DMS114 treated with DMSO at 0.1 percent for 48 hours (cell line): ENCODE results near the gene TGFA.

Experiments used
- DNase-seq: peaks from one replicate; lab custom pipeline; 2025; ENCODE audit not compliant: unreplicated experiment; lab: John Stamatoyannopoulos, UW

The TGFA gene

DNA sequence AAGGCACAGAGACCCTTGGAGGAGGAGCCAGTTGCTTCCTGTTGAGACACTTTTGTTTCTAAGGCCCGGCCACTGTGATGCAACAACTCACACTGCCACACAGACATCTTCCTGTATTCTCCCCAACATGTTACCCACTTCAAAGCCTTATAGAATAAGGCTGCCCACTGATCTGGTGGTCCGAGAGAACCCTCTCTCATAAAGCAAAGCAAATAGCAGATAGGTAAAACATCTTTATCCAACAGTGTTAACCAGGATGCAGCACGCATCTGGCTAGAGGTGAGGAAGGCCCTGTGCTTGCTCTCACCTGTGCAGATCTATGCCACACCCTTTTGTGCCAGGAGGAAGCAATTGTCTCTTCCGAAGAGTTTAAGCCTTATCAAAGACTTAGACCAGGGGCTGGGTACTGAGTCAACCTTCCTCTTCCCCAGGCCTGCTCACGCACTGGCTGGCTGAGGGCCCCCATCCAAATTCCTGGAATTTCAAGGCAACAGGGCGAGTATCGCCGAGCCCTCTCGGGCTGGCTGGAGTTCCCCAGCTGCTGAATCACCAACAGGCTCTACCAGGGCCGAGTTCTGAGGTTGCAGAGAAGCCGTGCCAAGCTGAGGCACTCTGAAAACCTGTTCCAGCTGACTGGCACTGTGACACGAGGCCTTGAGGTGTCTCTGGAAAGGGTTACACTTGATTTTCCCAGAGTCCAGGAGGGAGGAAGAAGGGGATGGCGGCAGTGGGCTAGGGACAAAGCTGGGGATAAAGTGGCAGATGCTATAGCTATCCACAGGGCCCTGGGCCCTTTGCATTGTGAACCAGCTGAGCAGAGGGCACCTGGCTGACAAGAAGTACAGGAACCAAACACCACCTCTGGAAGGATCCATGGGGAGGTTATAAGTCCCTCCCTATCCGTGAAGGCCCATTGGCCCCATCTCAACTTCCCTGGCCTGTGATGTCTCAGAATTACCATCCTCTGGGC is 29.3 kb downstream of the TGFA start:
- DNase-seq = no peak

- DNase-seq = no peak
Measured at GRCh38 chr2:70523672-70523995, 30.0 kb downstream of the TGFA start.

GRCh38 chr2:70522627-70523026 is 31.0 kb downstream of the TGFA start:
- no peak for DNase-seq

DNA sequence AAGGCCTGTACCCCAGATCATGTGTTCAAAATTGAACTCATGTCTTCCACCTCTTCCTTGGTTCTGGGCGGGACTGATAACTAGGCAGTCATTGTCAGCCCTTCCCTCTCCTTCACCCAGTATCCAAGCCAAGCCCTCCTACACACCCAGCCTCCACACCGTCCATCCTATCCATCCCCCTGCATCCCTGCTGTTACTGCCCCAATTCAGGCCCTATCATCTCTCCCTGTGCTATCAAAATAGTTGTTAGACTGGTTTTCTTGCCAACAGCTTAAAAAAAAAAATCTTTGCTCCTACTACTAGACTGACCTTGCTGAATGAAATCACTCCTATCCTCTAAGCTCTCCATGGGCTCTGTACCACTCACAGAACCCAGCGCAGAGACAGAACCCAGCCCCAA is 32.8 kb downstream of the TGFA start:
- no peak for DNase-seq

- DNase-seq = no peak
Measured at GRCh38 chr2:70519453-70519852, 34.2 kb downstream of the TGFA start.

DNA sequence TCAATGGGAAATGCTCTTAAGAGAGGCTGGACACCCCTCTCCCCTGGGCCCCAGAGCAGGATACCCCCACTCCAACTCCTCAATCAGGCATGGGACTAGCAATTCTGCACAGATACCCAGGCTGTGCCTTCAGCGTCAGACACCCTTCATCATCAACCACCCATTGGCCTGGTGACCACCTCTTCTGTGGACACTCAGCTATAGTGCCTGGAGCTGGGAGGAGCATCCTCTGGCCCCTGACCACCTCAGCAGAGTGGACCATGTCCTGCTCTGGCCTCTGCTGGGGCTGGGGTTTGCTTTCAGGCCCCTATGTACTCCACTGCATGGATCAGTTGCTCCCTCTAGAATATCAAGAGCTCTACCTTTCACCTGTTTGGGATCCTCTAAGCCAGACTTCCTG is 35.1 kb downstream of the TGFA start:
- DNase-seq = no peak

DNA sequence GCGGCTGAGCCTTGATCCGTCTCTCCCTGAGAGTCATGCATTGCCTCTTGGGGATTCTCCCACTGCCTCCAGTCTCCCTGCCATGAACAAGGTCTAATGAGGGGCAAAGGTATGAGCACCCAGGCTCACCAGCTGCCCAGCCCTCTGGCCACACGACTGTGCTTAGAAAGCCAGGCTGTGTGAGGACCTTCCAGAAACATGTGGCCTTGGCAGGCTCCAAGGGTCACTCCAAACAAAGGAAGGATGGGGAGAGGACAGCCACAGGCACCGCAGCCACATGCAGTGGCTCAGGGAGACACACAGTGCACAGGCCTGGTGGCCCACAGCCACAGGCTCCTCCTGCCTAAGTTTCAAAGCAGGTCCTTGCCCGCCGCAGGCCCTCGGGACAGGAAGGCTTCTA is 35.8 kb downstream of the TGFA start:
- DNase-seq = no peak

DNA sequence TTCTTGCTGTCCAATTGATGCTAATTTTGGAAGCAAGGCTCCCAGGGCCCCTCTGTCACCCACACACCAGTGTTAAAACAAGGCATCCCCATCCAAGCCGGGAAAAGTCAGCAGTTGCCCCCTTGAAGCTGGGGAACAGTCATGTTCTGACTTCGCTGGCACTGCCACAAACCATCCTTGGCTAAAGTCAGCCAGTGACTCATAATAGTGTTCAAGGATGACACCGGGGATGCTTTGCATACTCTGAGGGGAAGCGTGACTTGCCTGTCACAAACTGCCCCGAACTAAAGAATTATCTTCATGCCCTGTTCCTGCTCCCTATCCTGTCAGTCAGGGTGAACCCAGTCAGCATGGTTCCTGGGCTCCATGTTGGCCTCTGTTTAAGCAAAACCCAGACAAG is 37.0 kb downstream of the TGFA start:
- DNase-seq = no peak

DNA sequence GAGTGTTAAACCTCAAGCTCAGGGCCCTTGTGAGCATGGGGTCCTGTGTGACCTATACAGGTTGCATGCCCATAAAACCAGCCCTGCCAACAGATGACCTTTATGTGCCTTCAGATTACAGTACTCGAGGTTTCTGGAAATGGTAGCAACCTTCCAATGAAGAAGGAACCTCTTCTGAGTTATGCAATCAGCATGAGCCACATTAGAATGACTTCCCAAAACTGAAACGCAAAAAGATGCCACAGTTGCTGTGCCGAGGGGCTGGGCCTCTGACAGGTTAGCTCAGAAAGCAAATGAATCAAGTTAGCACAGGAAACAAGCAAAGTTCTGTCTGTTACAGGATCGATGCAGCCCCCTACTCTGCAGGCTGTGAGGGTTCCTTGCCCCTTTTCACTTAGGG is 37.7 kb downstream of the TGFA start:
- no peak for DNase-seq

DNA sequence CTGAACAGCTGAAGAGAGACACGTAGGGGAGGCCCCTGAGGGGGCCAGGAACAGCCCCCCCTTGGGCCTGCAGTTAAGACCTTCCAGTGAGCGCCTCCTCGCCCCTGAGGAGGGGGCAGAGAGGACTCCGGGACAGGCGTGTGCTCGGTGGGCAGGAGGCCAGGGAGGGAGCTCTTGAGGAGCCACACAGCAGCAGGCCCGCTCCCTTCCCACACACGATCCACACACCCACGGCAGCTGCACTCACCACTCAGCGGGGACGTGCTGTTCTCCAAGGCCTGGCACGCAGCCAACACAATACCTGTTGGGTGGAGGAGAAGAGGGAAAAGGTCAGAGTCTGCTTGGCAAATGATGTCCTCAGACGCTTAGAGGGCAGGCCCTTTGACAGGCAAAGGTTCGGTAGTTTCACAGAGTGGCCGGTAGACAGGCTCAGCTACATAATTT is 39.0 kb downstream of the TGFA start:
- DNase-seq = no peak

DNA sequence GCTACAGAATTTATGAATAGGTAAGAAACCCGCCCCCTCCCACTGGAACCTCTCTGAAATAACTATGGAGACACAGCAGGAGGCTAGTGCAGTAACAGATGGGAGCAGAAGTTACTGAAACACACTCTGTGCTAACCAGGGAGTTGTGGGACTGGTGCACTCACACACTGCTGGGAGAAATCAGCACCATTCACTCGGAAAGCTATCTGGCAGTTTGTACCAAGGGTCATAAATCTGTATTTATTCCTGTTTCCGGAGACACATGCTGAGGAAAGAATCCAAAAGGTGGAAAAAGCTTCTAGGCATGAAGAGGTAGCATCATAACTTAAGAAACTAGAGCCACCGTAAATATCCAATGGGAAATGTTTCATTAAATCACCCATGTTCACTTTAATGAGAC is 39.9 kb downstream of the TGFA start:
- DNase-seq = no peak

- DNase-seq = no peak
Measured at GRCh38 chr2:70511971-70512729, 41.5 kb downstream of the TGFA start.

- DNase-seq = no peak
Measured at GRCh38 chr2:70510313-70510712, 43.3 kb downstream of the TGFA start.

- no peak for DNase-seq
Measured at GRCh38 chr2:70509565-70509964, 44.1 kb downstream of the TGFA start.

- DNase-seq = no peak
Measured at GRCh38 chr2:70508711-70509462, 44.7 kb downstream of the TGFA start.

DNA sequence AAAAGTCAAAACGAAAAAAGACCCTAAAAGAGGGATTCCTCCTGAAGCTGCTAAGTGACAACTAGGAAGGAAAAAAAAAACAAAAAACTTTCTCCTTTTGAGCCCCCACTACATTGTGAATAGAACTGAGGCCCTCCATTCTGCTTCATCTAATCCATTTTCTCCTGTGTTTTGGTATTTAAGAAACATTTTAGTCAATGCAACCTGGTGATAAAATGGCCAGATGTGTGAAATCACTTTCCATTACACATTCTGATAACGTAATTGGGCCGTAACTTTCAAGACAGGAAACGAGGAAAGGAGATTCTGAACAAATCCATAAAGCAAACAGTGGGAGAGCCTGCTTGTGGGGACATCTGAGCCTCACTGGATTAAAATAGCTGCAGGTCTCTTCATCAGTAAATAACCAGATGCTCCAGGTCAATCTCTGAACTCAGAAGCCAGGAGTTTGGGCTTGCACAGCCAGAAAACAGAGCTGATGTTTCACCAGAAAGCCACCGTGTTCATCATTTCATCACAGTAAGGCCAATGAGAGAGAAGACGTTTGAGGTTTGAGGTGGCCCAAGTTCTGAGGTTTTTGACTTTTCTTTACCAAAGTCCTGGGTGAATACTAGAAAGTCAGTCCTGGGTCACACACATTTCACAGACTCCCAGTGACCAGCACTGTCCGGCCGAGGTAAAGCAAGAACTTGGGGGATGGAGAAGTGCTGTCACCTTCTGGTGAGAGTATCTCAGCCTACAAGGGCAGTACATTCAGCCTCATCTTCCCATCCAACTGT is 47.8 kb downstream of the TGFA start:
- DNase-seq = no peak

DNA sequence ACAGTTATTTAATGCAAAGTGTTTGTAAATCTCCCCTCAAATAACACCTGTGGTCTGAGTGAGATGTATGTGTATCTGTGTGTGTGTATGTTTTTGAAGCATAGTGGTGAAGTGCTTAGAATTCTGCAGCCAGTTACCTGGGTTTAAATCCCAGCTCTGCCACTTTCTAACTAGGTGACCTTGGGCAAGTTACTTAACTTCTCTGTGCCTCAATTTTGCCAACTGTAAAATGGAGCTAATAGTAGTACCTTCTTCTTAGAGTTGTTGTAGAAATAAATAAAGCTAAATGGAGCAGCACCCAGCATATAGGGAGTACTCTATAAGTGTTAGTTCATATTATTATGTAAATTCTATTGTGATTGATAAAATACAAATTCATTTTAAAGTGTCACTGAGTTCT is 48.9 kb downstream of the TGFA start:
- no peak for DNase-seq

DNA sequence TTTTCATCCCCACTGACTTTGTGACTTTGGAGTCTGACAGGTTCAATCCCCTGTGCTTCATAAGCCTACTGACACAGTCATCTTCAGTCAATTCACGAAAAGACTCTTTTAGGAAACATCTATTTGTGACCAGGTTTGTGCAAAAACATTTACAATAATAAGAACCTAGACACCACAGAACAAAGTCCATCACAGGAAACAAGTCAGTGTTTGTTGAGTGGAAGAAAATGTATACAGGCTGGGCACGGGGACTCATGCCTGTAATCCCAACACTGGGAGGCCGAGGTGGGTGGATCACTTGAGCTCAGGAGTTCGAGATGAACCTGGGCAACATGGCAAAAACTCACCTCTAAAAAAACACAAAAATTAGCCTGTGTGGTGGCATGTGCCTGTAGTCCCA is 49.7 kb downstream of the TGFA start:
- no peak for DNase-seq

DNA sequence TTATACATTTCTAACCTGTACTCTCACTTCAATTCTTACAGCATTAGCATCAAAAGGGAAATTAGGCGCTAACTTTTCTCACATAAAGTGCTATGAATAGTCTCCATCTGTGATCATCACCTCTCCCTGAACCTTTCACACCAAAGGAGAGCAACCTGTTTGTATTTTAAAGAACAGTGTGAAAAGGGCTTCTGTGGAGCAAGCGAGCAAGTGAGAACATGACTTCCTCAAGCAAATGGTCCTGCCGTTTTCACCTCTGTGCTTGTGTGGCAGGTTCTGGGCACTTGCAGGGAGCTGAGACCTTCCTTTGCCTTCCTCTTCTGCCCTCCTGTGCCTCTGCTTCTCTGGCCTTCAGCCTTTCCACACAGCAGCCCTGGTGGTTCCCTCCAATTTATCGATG is 51.9 kb downstream of the TGFA start:
- DNase-seq = no peak

GRCh38 chr2:70501215-70501614 is 52.4 kb downstream of the TGFA start:
- DNase-seq = no peak

DNA sequence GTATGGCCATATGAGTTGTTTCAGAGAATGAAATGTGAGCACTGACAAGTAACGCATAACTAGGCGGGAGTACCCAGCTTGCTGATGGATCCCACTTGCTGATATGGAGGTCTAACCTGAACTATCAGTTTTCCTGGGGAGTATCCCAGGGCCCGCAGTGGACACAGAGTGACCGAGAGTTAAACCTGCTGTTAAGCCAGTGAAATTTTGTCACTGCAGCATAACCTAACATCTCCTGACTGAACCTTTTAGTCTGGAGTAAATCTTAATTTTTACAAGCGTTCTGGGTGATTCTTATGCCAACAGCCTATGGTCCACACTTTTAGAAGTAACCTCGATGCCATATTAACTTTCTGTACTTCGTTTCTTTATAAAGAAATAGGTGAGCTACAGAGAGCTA is 54.4 kb downstream of the TGFA start:
- no peak for DNase-seq
